D721Med (cell line): ENCODE results near the gene ZHX3.

Experiments
- DNase-seq: peaks from one replicate; pipeline ENCODE4 v3.0.0; 2011; ENCODE audit warnings: low spot score; ENCODE audit not compliant: insufficient read length
- FAIRE-seq: peaks from 2 replicates; lab custom pipeline; 2011; peaks lifted over from hg19 to GRCh38; lab: Jason Lieb, UNC
- CTCF ChIP-seq: IDR thresholded peaks from 2 replicates; pipeline ENCODE4 v1.5.1; 2012; ENCODE audit warnings: mild to moderate bottlenecking, control low read depth; ENCODE audit not compliant: insufficient read depth; ENCODE audit errors: missing control alignments

ZHX3 gene

GRCh38 chr20:41218466-41218865 is 99.1 kb downstream of the ZHX3 start:
- TF ChIP-seq CTCF = no peak
- DNase-seq (no peak), FAIRE-seq (no peak)

- FAIRE-seq (no peak), DNase-seq (no peak)
- no peak for TF ChIP-seq CTCF
Measured at GRCh38 chr20:41217422-41217821, 100.1 kb downstream of the ZHX3 start.

DNA sequence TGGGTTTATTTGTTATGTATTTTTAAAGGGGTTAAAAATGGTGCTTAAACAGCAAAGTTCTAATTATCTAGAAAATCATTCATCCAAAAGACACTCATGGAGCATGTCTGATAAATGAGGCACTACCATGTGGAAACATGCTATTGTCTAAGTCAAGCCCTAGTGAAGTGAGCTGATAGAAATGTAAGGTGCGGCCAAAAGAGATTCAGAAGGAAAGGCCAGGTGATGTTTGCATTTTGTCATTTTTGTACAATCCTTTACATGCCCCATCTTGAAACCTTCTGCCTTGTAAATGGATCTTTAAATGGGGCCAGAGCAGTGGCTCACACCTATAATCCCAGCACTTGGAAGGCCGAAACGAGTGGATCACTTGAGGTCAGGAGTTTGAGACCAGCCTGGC is 102.9 kb downstream of the ZHX3 start:
- FAIRE-seq (no peak), DNase-seq (no peak)
- no peak for TF ChIP-seq CTCF

GRCh38 chr20:41214202-41214601 is 103.3 kb downstream of the ZHX3 start:
- FAIRE-seq = no peak
- DNase-seq = no peak
- TF ChIP-seq CTCF = no peak

GRCh38 chr20:41213150-41213820 is 104.2 kb downstream of the ZHX3 start:
- DNase-seq (no peak), FAIRE-seq (no peak)
- no peak for TF ChIP-seq CTCF

DNA sequence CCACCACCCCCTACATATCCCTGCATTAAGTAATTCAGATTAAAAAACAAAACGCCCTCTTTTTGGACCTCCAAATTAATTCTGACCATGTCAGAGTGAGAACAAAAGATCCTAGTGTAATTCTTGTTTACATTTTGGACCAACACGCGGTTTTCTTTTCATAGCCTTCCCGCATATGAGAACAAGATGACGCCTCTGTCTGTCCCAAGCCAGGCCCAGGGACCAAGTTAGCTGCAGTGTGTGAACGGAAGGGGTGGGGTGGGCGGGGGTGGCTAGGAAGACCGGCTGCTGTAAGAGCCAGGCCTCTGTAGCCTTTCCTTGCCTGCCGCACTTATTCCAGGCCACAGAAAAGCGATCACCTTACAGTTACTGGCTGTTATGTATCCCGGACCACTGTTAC is 112.2 kb downstream of the ZHX3 start:
- DNase-seq (no peak), FAIRE-seq (no peak)
- no peak for TF ChIP-seq CTCF
